Measurements from ENCODE around the gene FHOD3. TPM values are rescaled to one million over a fixed set of nuclear protein-coding genes. Genes with fewer than 3 reads are reported as not detected.
A peak's percentile ranks its signal among the peaks of the same experiment; 100 is the strongest.

Gene FHOD3
- total RNA-seq, 6 experiments from 2014 or later, result 0.44 to 1.2 (median 0.62) TPM

DNA sequence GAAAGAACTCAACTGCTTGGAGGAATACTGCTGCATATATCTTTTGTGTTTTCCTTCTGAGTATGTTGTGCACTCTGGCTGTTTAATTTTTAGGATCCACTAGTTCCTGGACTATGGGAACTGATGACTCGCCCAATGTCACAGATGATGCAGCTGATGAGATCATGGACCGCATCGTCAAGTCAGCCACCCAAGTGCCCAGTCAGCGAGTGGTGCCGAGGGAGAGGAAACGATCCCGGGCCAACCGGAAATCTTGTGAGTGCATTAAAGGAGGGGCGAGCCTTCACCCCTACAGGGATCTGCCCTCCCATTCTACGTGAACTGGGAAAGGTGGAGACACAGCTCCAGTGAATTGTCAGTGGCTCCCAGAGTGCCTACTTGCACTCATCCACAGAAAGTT, 471.7 kb downstream of the FHOD3 start:
- H3K9me3 ChIP-seq, result no peaks in the 10 kb centered on the region
- H3K36me3 ChIP-seq, result no peaks in the 10 kb centered on the region
- H3K4me1 ChIP-seq, result no peaks in the 10 kb centered on the region
- WGBS (ENCODE audit: insufficient coverage, low coverage, low lambda C conversion rate, missing lambda C conversion rate), result 83% methylated on average over 3 of the region's 10 CpGs
- intact Hi-C loops (cut with DNase I), result no loop called here
- TF ChIP-seq, protein P1, sequence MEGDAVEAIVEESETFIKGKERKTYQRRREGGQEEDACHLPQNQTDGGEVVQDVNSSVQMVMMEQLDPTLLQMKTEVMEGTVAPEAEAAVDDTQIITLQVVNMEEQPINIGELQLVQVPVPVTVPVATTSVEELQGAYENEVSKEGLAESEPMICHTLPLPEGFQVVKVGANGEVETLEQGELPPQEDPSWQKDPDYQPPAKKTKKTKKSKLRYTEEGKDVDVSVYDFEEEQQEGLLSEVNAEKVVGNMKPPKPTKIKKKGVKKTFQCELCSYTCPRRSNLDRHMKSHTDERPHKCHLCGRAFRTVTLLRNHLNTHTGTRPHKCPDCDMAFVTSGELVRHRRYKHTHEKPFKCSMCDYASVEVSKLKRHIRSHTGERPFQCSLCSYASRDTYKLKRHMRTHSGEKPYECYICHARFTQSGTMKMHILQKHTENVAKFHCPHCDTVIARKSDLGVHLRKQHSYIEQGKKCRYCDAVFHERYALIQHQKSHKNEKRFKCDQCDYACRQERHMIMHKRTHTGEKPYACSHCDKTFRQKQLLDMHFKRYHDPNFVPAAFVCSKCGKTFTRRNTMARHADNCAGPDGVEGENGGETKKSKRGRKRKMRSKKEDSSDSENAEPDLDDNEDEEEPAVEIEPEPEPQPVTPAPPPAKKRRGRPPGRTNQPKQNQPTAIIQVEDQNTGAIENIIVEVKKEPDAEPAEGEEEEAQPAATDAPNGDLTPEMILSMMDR (IDR thresholded peaks at IDR 0.05), result no peak
- TF ChIP-seq POLR2A (IDR thresholded peaks at IDR 0.05), result no peak
- no peak overlapping the region for H3K4me3 ChIP-seq
- ATAC-seq (no peak), DNase-seq (no peak)
- H3K27ac ChIP-seq, result no peak overlapping the region
- no peaks in the 10 kb centered on the region for H3K27me3 ChIP-seq

- ATAC-seq (peak; percentile 52 to 63 (median 58)), DNase-seq (peak in 1 of 3 donors; percentile 30)
- Histone ChIP-seq H3K4me3 (no peak overlapping the region), H3K27ac (no peak overlapping the region), H3K27me3 (no peaks in the 10 kb centered on the region), H3K4me1 (no peaks in the 10 kb centered on the region), H3K9me3 (no peaks in the 10 kb centered on the region), H3K36me3 (no peaks in the 10 kb centered on the region)
- no peak for TF ChIP-seq POLR2A (IDR thresholded peaks at IDR 0.05)
- TF ChIP-seq, protein P1 (IDR thresholded peaks at IDR 0.05), result peak; percentile 31 to 55 (median 36)
- WGBS (ENCODE audit: insufficient coverage, low coverage, low lambda C conversion rate, missing lambda C conversion rate), result 61% methylated on average over 4 of the region's 6 CpGs
- intact Hi-C loops (cut with DNase I), result no loop called here
Observed at GRCh38 chr18:36769611-36770314, 472.2 kb downstream of the FHOD3 start.

DNA sequence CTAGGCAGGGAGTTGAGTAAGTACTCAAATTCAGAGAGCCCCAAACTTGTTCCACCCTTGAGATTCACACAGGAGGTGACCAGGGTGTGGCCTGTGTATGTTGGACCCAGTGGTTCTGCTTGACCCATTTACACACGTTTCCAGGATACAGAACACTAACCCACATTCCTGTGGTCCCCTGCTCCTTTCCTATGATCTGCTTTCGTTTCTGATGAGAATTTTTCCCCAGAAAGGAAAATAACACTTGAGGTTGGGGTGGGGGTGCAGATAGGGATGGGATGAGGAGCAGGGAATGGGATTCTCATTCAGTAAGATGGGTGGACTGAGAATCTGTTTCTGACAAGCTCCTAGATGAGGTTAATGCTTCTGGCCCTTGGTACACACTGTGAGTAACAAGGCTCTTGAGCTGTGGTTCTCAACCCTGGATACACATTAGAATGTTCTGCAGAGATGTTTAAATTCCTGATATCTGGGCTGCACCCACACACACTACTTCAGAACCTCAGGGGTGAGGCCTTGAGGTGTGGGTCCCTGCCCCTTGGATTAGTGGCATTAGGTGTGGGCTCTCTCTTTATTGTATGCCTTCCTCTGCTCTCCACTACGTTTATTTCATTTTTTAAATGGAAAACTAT, 472.9 kb downstream of the FHOD3 start:
- Histone ChIP-seq H3K36me3 (no peaks in the 10 kb centered on the region), H3K27ac (no peak overlapping the region), H3K9me3 (no peaks in the 10 kb centered on the region), H3K27me3 (no peaks in the 10 kb centered on the region), H3K4me3 (no peak overlapping the region), H3K4me1 (no peaks in the 10 kb centered on the region)
- DNase-seq (no peak), ATAC-seq (no peak)
- 60% methylated on average over 3 of the region's 3 CpGs for WGBS (ENCODE audit: insufficient coverage, low coverage, low lambda C conversion rate, missing lambda C conversion rate)
- TF ChIP-seq POLR2A (IDR thresholded peaks at IDR 0.05), result no peak
- TF ChIP-seq, protein P1 (IDR thresholded peaks at IDR 0.05), result no peak
- intact Hi-C loops (cut with DNase I), result no loop called here

DNA sequence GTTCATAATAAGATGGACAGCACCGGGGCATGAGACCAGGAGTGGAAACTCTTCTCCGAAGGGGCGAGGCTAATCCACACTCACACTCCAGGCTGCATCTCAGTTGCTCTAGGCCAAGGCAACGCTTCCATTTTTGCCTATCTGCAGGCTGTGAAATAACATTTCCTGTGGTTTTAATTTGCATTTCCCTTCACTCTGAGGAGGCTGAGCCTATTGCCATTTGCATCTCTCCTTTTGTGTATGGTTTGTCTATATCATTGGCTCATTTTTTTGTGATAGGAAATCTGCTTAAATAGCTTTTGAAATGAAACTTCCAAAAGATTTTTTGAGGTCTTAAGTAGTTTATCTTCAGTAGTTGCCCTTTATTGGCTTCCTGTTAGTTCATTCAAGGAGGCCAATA, 473.7 kb downstream of the FHOD3 start:
- intact Hi-C loops (cut with DNase I), result no loop called here
- ATAC-seq (no peak), DNase-seq (no peak)
- H3K27ac ChIP-seq, result no peak overlapping the region
- no peak overlapping the region for H3K4me3 ChIP-seq
- no peaks in the 10 kb centered on the region for H3K4me1 ChIP-seq
- H3K36me3 ChIP-seq, result no peaks in the 10 kb centered on the region
- no peaks in the 10 kb centered on the region for H3K27me3 ChIP-seq
- TF ChIP-seq, protein P1 (IDR thresholded peaks at IDR 0.05), result no peak
- TF ChIP-seq POLR2A (IDR thresholded peaks at IDR 0.05), result no peak
- no peaks in the 10 kb centered on the region for H3K9me3 ChIP-seq
- 65% methylated on average over 2 of the region's 4 CpGs for WGBS (ENCODE audit: insufficient coverage, low coverage, low lambda C conversion rate, missing lambda C conversion rate)
